H54 (cell line): ENCODE results near the gene THAP4.

Experiments
- DNase-seq: peaks from one replicate; pipeline ENCODE4 v3.0.0; 2011; ENCODE audit warnings: low spot score, mixed read lengths; ENCODE audit not compliant: insufficient read length
- FAIRE-seq: peaks from 3 replicates; lab custom pipeline; 2011; peaks lifted over from hg19 to GRCh38; lab: Jason Lieb, UNC
- POLR2A ChIP-seq: IDR thresholded peaks from 2 replicates; pipeline ENCODE4 v1.6.1; 2011; ENCODE audit warnings: low read depth, mild to moderate bottlenecking, low read length

The THAP4 gene

GRCh38 chr2:241656190-241656741 is 19.3 kb upstream of the THAP4 start:
- DNase-seq (no peak), FAIRE-seq (no peak)
- no peak for TF ChIP-seq POLR2A

GRCh38 chr2:241655516-241656189 is 18.7 kb upstream of the THAP4 start:
- no peak for DNase-seq
- FAIRE-seq: no peak
- no peak for TF ChIP-seq POLR2A

GRCh38 chr2:241654551-241654950 is 17.6 kb upstream of the THAP4 start:
- TF ChIP-seq POLR2A: no peak
- DNase-seq (no peak), FAIRE-seq (no peak)

GRCh38 chr2:241653210-241653750 is 16.3 kb upstream of the THAP4 start:
- no peak for TF ChIP-seq POLR2A
- DNase-seq (no peak), FAIRE-seq (no peak)

- no peak for TF ChIP-seq POLR2A
- FAIRE-seq: no peak
Measured at GRCh38 chr2:241652722-241653121, 15.8 kb upstream of the THAP4 start.

GRCh38 chr2:241652142-241652541 is 15.2 kb upstream of the THAP4 start:
- no peak for FAIRE-seq
- no peak for TF ChIP-seq POLR2A
- no peak for DNase-seq

More at GRCh38 chr2:241652722-241653121, 15.8 kb upstream of the THAP4 start:
- DNase-seq: no peak

- TF ChIP-seq POLR2A: no peak
- no peak for DNase-seq
- FAIRE-seq: no peak
Measured at GRCh38 chr2:241649927-241650326, 13.0 kb upstream of the THAP4 start.

- DNase-seq (no peak), FAIRE-seq (no peak)
- TF ChIP-seq POLR2A: no peak
Measured at GRCh38 chr2:241649404-241649803, 12.4 kb upstream of the THAP4 start.

GRCh38 chr2:241648453-241648852 is 11.5 kb upstream of the THAP4 start:
- no peak for TF ChIP-seq POLR2A
- no peak for FAIRE-seq
- no peak for DNase-seq

GRCh38 chr2:241645915-241646645 is 9.1 kb upstream of the THAP4 start:
- DNase-seq (no peak), FAIRE-seq (no peak)
- TF ChIP-seq POLR2A: no peak

- TF ChIP-seq POLR2A: no peak
- DNase-seq: no peak
- no peak for FAIRE-seq
Measured at GRCh38 chr2:241645056-241645914, 8.3 kb upstream of the THAP4 start.

GRCh38 chr2:241641631-241642030 is 4.7 kb upstream of the THAP4 start:
- FAIRE-seq (no peak), DNase-seq (no peak)

GRCh38 chr2:241640165-241640795 is 3.3 kb upstream of the THAP4 start:
- no peak for TF ChIP-seq POLR2A
- DNase-seq: no peak
- no peak for FAIRE-seq

More at GRCh38 chr2:241641631-241642030, 4.7 kb upstream of the THAP4 start:
- TF ChIP-seq POLR2A: no peak
